ENCODE measurements around the gene DOCK10.

DOCK10 gene

DNA sequence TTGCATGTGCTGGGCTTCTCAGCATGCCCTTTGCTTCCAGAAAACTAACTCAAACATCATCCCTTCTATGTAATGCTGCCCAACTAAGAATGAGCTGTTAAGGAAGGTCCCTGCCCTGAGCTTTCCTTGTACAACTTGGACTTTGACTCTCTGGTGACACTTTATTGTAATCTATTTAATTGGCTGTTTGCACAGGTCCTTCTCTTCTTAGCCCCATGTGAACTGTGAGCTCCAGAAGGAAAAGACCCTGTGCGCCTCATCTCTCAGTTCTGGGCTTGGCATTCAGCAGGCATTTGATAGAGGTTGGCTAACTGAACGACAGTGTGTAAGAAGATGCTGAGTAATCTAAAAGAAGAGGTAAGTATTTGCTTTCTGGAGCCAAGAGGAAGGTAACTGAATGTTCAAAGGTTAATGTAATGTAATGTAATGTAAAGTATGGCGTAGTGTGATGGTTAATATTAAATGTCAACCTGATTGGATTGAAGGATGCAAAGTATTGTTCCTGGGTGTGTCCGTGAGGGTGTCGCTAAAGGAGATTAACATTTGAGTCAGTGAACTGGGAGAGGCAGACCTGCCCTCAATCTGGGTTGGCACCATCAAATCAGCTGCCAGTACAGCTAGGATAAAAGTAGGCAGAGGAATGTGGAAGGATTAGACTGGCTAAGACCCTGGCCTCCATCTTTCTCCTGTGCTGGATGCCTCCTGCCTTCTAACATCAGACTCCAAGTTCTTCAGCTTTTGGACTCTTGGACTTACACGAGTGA lies 265.3 kb downstream of the DOCK10 start:
- H3K4me3 ChIP-seq (ENCODE audit: low read length) = no peak overlapping the region
- no peak for DNase-seq (ENCODE audit: low read depth, low spot score)

GRCh38 chr2:224775647-224776046 lies 266.6 kb downstream of the DOCK10 start:
- DNase-seq (ENCODE audit: low read depth, low spot score) = no peak
- no peak overlapping the region for H3K4me3 ChIP-seq (ENCODE audit: low read length)

DNA sequence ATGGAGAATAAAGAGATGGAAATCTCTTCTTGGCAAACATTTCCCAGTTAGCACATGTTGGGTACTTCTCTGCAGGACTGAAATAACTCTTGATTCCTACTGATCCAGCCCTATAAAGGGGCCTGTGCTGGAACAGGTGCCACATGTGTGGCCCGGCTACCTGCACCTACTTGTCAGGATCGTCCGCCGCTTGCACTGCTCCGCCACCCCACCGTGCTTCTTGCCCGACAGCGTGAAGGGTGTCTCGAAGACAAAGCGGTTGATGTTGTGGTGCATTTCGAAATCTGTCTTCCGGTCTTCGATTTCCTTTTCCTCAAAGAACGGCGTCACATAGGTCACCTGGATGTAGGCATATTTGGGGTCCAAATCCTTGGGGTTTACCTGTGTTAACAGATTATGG lies 267.5 kb downstream of the DOCK10 start:
- H3K4me3 ChIP-seq (ENCODE audit: low read length) = no peak overlapping the region
- DNase-seq (ENCODE audit: low read depth, low spot score) = no peak

GRCh38 chr2:224772494-224772893 lies 269.8 kb downstream of the DOCK10 start:
- no peak for DNase-seq (ENCODE audit: low read depth, low spot score)
- H3K4me3 ChIP-seq (ENCODE audit: low read length) = no peak overlapping the region

GRCh38 chr2:224769489-224769888 lies 272.8 kb downstream of the DOCK10 start:
- H3K4me3 ChIP-seq (ENCODE audit: low read length) = no peak overlapping the region
- DNase-seq (ENCODE audit: low read depth, low spot score) = no peak

DNA sequence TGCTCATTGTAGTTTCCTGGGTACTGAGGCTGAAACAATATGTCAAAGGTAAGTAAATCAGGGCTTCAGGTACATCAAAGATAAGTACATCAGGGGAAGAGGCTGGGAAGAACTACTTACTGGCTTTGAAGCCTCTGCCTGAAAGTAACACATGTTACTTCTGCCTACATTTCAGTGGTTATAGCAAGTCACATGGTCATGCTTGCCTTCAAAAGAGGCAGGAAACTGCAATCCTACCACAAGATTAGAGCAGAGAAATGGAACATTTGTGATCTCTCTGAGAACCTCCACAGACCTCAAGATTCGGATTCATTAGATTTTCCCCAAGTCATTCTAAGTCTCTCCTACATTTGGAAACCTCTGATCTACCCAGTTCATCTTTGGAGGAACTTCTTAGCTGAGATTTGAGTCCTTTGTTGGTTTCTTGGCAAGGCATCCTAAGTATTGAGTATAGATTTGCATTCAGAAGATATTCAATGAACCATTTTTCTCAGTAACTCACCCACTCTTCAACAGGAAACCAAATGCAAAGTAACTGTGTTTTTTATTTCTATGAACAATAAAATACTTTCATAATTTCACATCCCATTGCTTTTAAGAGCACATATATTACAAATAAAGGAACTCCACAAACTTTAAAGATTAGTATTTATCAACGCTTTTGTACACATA lies 277.6 kb downstream of the DOCK10 start:
- H3K4me3 ChIP-seq (ENCODE audit: low read length) = no peak overlapping the region
- DNase-seq (ENCODE audit: low read depth, low spot score) = peak; percentile 82

DNA sequence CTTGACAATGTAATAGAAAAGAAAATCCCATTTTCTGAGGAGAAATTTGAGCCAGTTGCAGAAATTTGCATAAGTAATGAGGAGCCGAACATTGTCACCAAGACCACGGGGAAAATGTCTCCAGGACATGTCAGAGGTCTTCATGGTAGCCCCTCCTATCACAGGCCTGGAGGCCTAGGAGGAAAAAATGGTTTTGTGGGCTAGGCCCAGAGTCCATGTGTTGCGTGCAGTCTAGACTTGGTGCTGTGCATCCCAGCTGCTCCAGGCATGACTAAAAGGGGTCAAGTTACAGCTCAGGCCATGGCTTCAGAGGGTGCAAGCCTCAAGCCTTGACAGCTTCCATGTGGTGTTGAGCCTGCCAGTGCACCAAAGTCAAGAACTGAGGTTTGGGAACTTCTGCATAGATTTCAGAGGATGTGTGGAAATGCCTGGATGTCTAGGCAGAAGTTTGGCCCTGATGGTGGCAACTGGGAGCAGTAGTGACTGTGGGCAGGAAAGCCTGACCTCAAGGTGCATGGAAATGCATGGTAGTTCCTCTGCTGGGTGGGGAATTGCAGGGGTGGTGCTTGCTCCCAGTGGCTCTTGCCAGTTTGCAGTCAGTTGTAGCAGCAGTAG lies 284.2 kb downstream of the DOCK10 start:
- H3K4me3 ChIP-seq (ENCODE audit: low read length) = no peak overlapping the region
- no peak for DNase-seq (ENCODE audit: low read depth, low spot score)

DNA sequence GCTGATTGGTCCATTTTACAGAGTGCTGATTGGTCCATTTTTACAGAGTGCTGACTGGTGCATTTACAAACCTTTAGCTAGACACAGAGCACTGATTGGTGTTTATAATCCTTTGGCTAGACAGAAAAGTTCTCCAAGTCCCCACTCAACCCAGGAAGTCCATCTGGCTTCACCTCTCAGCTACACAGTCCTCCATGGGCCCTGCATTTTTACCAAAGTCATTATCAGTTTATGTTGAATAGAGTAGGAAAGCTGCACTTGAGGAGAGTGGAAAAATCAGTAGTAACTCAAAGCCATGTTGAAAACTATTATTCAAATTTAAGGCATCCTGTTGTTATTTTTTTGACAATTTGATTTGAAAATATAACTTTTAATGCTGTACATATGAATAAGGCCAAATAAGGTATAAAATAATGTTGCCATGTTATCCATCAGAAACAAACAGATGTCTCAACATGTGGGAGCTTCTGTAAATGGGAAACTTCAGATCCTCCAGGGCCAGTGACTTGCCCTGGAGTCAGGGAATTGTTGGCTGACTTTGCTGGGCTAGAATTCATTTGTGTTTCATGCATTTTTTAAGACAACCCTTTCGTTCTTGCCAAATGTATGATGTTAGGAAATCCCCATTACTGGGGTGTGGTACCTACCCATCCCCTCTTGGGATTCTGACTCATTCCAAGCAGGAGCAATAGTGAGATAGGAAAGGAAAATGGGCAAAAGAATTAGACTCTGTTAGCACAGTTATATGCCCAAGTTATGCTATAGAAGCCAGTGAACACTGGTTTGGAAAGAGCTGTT lies 288.3 kb downstream of the DOCK10 start:
- no peak overlapping the region for H3K4me3 ChIP-seq (ENCODE audit: low read length)
- no peak for DNase-seq (ENCODE audit: low read depth, low spot score)

DNA sequence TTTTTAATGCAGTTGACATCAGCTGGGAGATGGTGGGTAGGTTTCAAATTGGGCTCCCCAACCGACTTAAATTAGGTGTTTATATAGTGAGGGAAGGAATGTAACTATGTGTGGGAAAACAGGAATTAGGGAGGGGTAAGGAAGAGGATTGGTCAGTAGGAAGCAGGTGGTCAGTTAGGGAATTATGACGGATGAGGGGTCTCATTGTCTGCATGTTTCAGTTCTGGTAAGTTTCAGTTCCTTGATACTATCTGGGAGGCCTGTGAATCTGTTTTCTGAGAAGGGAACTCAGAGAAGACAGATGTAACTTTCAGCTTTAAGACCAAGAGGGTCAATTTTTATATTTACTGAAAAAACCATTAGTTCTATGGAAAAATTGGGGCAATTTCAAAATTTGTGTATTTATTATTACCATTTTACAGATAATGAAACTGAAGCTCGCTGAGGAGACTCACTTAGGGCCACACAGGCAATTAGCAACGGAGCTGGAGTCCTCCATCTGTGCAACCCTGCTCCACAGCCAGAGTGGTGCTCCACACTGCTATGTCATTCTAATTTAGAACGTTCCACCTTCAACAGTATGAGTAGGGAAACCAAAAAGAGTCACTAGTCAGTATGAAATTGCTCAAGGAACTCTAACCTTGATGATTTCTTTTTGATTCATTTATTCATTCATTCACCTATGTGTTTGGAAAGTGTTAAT lies 290.1 kb downstream of the DOCK10 start:
- no peak overlapping the region for H3K4me3 ChIP-seq (ENCODE audit: low read length)
- DNase-seq (ENCODE audit: low read depth, low spot score) = no peak

- DNase-seq (ENCODE audit: low read depth, low spot score) = no peak
- no peak overlapping the region for H3K4me3 ChIP-seq (ENCODE audit: low read length)
Measured at GRCh38 chr2:224749136-224749535, 293.1 kb downstream of the DOCK10 start.

- DNase-seq (ENCODE audit: low read depth, low spot score) = no peak
- H3K4me3 ChIP-seq (ENCODE audit: low read length) = no peak overlapping the region
Measured at GRCh38 chr2:224747765-224748164, 294.5 kb downstream of the DOCK10 start.

- H3K4me3 ChIP-seq (ENCODE audit: low read length) = no peak overlapping the region
- no peak for DNase-seq (ENCODE audit: low read depth, low spot score)
Measured at GRCh38 chr2:224736227-224736626, 306.0 kb downstream of the DOCK10 start.

DNA sequence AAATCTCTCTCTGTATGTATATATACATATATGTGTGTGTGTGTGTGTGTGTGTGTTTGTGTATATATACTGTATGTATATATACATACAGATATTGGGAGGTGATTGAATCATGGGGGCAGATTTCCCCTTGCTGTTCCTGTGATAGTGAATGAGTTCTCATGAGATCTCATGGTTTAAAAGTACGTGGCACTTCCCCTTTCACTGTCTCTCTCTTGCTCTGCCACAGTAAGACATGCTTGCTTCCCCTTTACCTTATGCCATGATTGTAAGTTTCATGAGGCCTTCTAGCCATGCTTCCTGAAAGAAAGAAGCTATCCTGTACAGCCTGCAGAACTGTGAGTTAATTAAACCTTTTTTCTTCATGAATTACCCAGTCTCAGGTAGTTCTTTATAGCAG lies 307.3 kb downstream of the DOCK10 start:
- DNase-seq (ENCODE audit: low read depth, low spot score) = no peak

DNA sequence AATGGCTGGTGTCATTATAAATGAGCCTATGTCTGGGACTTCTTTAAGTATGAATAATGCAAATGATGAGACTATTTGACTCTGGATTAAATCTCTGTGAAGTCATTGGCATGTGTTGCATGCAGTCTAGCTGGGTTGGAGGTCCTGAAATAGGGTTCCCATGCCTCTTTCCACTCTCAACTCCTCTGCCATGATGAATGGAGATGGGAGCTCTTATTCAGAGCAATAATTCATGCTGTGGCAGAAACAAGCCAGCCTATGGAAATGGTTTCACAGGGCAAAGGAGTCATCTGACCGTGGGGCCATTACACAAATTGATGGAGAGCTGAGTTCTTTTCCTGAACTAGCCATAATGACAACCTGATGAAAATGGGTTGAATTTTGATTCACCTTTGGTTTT lies 310.6 kb downstream of the DOCK10 start:
- no peak for DNase-seq (ENCODE audit: low read depth, low spot score)

More for the DNA sequence above, 307.3 kb downstream of the DOCK10 start:
- H3K4me3 ChIP-seq (ENCODE audit: low read length) = no peak overlapping the region

DNA sequence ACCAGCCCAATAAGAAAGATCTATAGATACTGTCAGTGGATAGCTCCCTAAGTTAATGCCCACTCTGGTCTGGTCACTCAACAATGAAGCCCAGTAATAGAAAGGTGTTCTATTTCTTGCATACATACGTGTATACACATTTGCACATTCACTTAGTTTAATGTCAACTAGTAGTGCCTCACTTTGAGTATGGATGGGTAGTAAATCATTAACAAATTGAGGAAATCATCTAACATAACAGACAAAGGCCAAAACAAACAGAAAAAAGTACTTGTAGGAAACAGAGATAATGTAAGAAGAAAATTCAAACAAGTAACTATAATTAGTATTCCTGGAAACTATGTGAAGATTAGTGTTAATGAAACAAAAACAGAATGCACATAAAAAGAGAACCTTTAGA lies 312.8 kb downstream of the DOCK10 start:
- DNase-seq (ENCODE audit: low read depth, low spot score) = no peak

More for the DNA sequence above, 310.6 kb downstream of the DOCK10 start:
- H3K4me3 ChIP-seq (ENCODE audit: low read length) = no peak overlapping the region

DNA sequence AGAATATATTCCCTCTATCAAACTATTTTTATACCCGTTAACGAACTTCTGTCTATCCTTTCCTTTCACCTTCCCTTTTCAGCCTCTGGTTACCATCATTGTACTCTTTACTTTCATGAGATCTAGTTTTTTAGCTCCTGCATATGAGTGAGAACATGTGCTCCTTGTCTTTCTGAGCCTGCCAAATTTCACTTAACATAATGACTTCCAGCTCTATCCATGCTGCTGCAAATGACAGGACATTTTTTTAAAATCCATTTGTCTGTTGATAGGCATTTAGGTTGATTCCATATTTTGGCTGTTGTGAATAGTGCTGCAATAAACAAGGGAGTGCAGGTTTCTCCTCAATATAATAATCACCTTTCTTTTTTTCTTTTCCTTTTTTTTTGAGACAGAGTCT lies 317.9 kb downstream of the DOCK10 start:
- DNase-seq (ENCODE audit: low read depth, low spot score) = no peak
- no peak overlapping the region for H3K4me3 ChIP-seq (ENCODE audit: low read length)

More for the DNA sequence above, 312.8 kb downstream of the DOCK10 start:
- H3K4me3 ChIP-seq (ENCODE audit: low read length) = no peak overlapping the region

DNA sequence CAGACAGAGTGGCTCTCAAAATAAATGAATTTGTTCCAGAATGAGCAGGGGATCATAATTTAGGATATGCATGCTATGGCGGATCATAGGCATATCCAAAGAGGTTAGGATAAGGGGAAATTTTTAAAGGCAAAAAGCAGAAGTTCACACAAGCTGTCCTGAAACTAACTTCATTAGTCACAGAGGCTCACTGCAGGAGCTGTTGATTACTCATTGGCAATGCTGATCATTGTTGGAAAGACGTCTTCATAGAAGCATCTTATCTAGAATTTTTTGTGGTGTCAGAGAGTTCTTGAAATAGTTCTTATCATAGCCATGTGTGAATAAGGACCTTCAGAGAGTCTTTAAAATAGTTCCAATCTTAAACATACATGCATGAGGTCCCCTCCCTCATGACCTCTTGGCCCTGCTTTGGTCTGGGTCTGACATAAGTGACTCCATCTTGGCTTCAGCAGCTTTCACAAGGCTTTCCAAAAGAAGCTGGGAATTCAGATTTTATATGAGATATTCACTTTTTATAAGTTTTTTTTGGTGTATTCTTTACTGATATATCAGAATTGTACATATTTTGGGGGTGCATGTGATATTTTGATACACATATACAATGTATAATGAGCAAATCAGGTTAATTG lies 318.6 kb downstream of the DOCK10 start:
- no peak for DNase-seq (ENCODE audit: low read depth, low spot score)
- H3K4me3 ChIP-seq (ENCODE audit: low read length) = no peak overlapping the region

DNA sequence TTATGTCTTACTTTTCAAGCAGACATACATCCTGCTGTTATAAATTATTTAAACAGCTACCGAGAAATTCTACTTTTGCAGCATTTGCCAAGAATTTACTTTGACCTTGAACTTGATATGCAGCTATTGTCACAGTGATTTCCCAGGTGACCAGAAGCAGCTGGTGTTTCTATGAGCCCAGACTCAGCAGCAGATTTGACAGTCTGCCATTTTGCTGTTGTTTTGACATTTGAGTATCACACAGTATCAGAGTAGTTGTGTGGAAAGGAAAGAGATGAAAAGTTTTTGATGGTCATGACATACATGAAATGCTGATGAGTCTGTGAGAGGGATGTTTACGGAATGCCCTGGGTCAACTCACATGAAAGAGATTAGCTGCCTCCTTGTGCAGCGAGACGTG lies 319.5 kb downstream of the DOCK10 start:
- DNase-seq (ENCODE audit: low read depth, low spot score) = no peak
- H3K4me3 ChIP-seq (ENCODE audit: low read length) = no peak overlapping the region

DNA sequence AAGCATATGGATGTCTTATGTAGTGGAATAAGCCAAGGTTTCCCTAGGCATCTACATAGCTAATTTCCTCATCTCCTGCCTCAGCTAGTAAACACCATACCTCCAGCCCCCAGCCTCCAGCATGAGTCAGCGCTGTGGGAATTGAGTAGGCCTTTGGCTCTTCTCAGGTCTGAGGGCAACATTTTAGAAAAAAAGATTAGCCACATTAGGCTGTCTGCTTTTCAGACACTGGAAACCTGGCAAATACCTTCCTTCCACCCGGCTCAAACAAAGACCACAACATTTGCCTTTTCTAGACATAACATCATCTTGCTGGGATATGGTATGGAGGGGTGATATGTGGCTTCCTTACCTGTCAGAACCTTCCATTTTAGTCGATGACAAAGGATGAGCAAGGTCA lies 320.0 kb downstream of the DOCK10 start:
- no peak overlapping the region for H3K4me3 ChIP-seq (ENCODE audit: low read length)
- no peak for DNase-seq (ENCODE audit: low read depth, low spot score)
